HFFc6 (cell line): ENCODE measurements around the gene RILP. TPM values are rescaled to one million over a fixed set of nuclear protein-coding genes. Genes with fewer than 3 reads are reported as not detected.

ENCODE experiments used
- DNase-seq: peaks from one replicate; pipeline ENCODE4 v3.0.0-alpha.2; 2018
- H3K27ac Mint-ChIP-seq: 2 replicates; pipeline ENCODE4 v1.8.0; 2020; ENCODE audit warnings: mild to moderate bottlenecking, mixed read lengths
- H3K27me3 Mint-ChIP-seq: 2 replicates; pipeline ENCODE4 v1.8.0; 2021; ENCODE audit warnings: mild to moderate bottlenecking, moderate library complexity, mixed read lengths; ENCODE audit not compliant: insufficient read depth
- H3K36me3 Mint-ChIP-seq: 2 replicates; pipeline ENCODE4 v1.8.0; 2021; ENCODE audit warnings: low read depth, mixed read lengths
- H3K4me1 Mint-ChIP-seq: 2 replicates; pipeline ENCODE4 v1.8.0; 2020; ENCODE audit warnings: low read depth, mixed read lengths
- H3K4me3 Mint-ChIP-seq: 2 replicates; pipeline ENCODE4 v1.8.0; 2020; ENCODE audit warnings: mild to moderate bottlenecking, moderate library complexity, mixed read lengths
- H3K9me3 Mint-ChIP-seq: 2 replicates; pipeline ENCODE4 v1.8.0; 2020; ENCODE audit warnings: mild to moderate bottlenecking, mixed read lengths
- total RNA-seq, 6 experiments: library from RNA; stranded (reverse); fragmentation: NEBNext Ultra II Directional; extraction: Animal tissue kit (Norgen Biotek cat#: 25700); gene quantifications; 2 replicates in 1 of 6; 3 replicates in 5 of 6; pipeline ENCODE4 v1.2.3, GENCODE V29; 2021
- TF ChIP-seq, protein P1 (sequence below): fragments of 200-600 bp; sonication (generic); IDR thresholded peaks from 2 replicates; pipeline ENCODE4 v1.5.0; 2021; ENCODE audit warnings: antibody characterized with exemption, mild to moderate bottlenecking

Gene RILP
- total RNA-seq, 6 experiments from 2014 or later, result 4.6 to 6.5 (median 5.0) TPM

DNA sequence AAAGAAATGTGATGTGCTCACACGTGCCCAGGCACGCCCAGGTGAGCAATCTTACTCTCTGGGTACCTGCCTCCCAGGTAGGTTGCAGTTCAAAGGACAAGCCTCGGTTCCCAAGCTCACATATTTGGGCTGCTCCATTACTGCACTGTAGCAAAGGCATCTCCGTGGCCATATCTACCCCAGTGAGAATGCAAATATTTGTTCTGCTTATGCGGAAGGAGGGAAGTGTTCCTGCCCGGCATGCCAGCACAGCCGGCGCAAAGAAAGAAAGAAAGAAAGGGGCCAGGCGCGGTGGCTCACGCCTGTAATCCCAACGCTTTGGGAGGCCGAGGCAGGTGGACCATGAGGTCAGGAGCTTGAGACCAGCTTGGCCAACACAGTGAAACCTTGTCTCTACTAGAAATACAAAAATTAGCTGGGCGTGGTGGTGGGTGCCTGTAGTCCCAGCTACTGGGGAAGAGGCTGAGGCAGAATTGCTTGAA, 51.8 kb downstream of the RILP start:
- peaks cover 16% of the 10 kb centered on the region for H3K9me3 Mint-ChIP-seq
- H3K4me3 Mint-ChIP-seq, result no peak overlapping the region
- H3K27ac Mint-ChIP-seq, result no peak overlapping the region
- no peak for DNase-seq
- H3K36me3 Mint-ChIP-seq, result peaks cover 9% of the 10 kb centered on the region; the same call in 1 of the 2 replicates
- H3K4me1 Mint-ChIP-seq, result no peaks in the 10 kb centered on the region
- H3K27me3 Mint-ChIP-seq, result peaks cover 2% of the 10 kb centered on the region
- TF ChIP-seq, protein P1, sequence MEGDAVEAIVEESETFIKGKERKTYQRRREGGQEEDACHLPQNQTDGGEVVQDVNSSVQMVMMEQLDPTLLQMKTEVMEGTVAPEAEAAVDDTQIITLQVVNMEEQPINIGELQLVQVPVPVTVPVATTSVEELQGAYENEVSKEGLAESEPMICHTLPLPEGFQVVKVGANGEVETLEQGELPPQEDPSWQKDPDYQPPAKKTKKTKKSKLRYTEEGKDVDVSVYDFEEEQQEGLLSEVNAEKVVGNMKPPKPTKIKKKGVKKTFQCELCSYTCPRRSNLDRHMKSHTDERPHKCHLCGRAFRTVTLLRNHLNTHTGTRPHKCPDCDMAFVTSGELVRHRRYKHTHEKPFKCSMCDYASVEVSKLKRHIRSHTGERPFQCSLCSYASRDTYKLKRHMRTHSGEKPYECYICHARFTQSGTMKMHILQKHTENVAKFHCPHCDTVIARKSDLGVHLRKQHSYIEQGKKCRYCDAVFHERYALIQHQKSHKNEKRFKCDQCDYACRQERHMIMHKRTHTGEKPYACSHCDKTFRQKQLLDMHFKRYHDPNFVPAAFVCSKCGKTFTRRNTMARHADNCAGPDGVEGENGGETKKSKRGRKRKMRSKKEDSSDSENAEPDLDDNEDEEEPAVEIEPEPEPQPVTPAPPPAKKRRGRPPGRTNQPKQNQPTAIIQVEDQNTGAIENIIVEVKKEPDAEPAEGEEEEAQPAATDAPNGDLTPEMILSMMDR, result no peak

Other genes with a start within 250 kb of the RILP start
- 100 to 1,000 TPM; 713 to 967 (median 844) TPM for gene YWHAE, start 249.6 kb downstream of the RILP start, total RNA-seq
- 10 to 100 TPM; 71.1 to 83.1 (median 77.5) TPM for gene CRK, start 193.6 kb downstream of the RILP start, total RNA-seq
- gene MYO1C, start 157.2 kb downstream of the RILP start, total RNA-seq, result 100 to 1,000 TPM; 310 to 400 (median 328) TPM
- 10 to 100 TPM; 18.2 to 23.5 (median 20.3) TPM for gene INPP5K, start 133.3 kb downstream of the RILP start, total RNA-seq
- 10 to 100 TPM; 59.5 to 75.9 (median 67.7) TPM for gene PITPNA, start 87.1 kb downstream of the RILP start, total RNA-seq
- 10 to 100 TPM in 1 of 6 experiments, 1 to 10 TPM in 5; 6.4 to 11.2 (median 6.9) TPM for gene SLC43A2, start 21.0 kb downstream of the RILP start, total RNA-seq
- gene SCARF1, start 4.1 kb downstream of the RILP start, total RNA-seq, result under 1 TPM; 0.09 to 0.38 (median 0.21) TPM
- gene PRPF8, start 35.0 kb upstream of the RILP start, total RNA-seq, result 100 to 1,000 TPM; 224 to 285 (median 248) TPM
- 1 to 10 TPM; 2.7 to 3.8 (median 3.2) TPM for gene TLCD2, start 60.5 kb upstream of the RILP start, total RNA-seq
- gene WDR81, start 74.8 kb upstream of the RILP start, total RNA-seq, result 10 to 100 TPM; 12.5 to 18.1 (median 13.2) TPM
- not detected for gene SERPINF2, start 93.0 kb upstream of the RILP start, total RNA-seq
- 10 to 100 TPM; 12.0 to 46.8 (median 13.2) TPM for gene SERPINF1, start 112.2 kb upstream of the RILP start, total RNA-seq
- gene SMYD4, start 180.0 kb upstream of the RILP start, total RNA-seq, result 10 to 100 TPM in 1 of 6 experiments, 1 to 10 TPM in 5; 6.3 to 10.3 (median 8.7) TPM
- gene RPA1, start 180.1 kb upstream of the RILP start, total RNA-seq, result 100 to 1,000 TPM in 4 of 6 experiments, 10 to 100 TPM in 2; 83.2 to 111 (median 108) TPM